HEK293 (cell line): ENCODE results near the gene GRB7.

Experiments
- CTCF ChIA-PET: fragments of 350-600 bp; formaldehyde crosslinking; extraction: SDS; loops from one replicate; lab custom pipeline; 2021; ENCODE audit warnings: antibody characterized with exemption; lab: Yijun Ruan, JAX
- POLR2A ChIA-PET: fragments of 300-600 bp; formaldehyde crosslinking; extraction: SDS; loops from one replicate; lab custom pipeline; 2020; ENCODE audit warnings: antibody characterized with exemption, inconsistent platforms; lab: Yijun Ruan, JAX
- H3K27ac ChIP-seq: fragments of 200-500 bp; sonication (Bioruptor generic); 2 replicates; pipeline ENCODE4 v1.5.1; 2014; ENCODE audit warnings: low read depth, low read length, control low read depth, inconsistent platforms; ENCODE audit errors: extremely low read depth
- H3K36me3 ChIP-seq, 2 experiments: fragments of 200-500 bp in 1 of 2; sonication (Bioruptor generic) in 1 of 2; 1 replicate in 1 of 2; 2 replicates in 1 of 2; pipeline ENCODE4 v1.5.1; 2014 to 2017; ENCODE audit warnings: inconsistent platforms in 2 of 2, low read length in 2 of 2; ENCODE audit not compliant: control insufficient read depth in 2 of 2, insufficient read depth in 1 of 2
- H3K4me1 ChIP-seq: fragments of 200-500 bp; sonication (Bioruptor generic); 2 replicates; pipeline ENCODE4 v1.5.1; 2014; ENCODE audit warnings: mild to moderate bottlenecking, low read length, inconsistent platforms; ENCODE audit not compliant: control insufficient read depth, insufficient read depth
- H3K4me3 ChIP-seq: 2 replicates; pipeline ENCODE4 v1.5.1; 2011; ENCODE audit warnings: low read depth, mild to moderate bottlenecking, control low read depth, low read length, moderate library complexity
- H3K9me3 ChIP-seq: fragments of 200-500 bp; sonication (Bioruptor generic); 2 replicates; pipeline ENCODE4 v1.5.1; 2014; ENCODE audit warnings: low read depth, low read length, inconsistent platforms; ENCODE audit not compliant: control insufficient read depth, insufficient read depth
- ATF2 ChIP-seq: fragments of 450-650 bp; formaldehyde crosslinking; IDR thresholded peaks from 2 replicates; pipeline ENCODE4 v1.5.1; 2016; ENCODE audit warnings: missing biosample characterization, missing genetic modification characterization, low read depth
- FEZF1 ChIP-seq: fragments of 450-650 bp; formaldehyde crosslinking; IDR thresholded peaks from 2 replicates; pipeline ENCODE4 v1.5.1; 2016; ENCODE audit warnings: missing biosample characterization, missing genetic modification characterization
- MYNN ChIP-seq: fragments of 450-650 bp; formaldehyde crosslinking; IDR thresholded peaks from 2 replicates; pipeline ENCODE4 v1.5.1; 2016; ENCODE audit warnings: missing biosample characterization, missing genetic modification characterization, borderline replicate concordance
- SCRT1 ChIP-seq: fragments of 450-650 bp; formaldehyde crosslinking; IDR thresholded peaks from 2 replicates; pipeline ENCODE4 v1.5.1; 2016; ENCODE audit warnings: missing biosample characterization, missing genetic modification characterization, borderline replicate concordance
- ZBTB10 ChIP-seq: fragments of 450-650 bp; formaldehyde crosslinking; IDR thresholded peaks from 2 replicates; pipeline ENCODE4 v1.5.1; 2016; ENCODE audit warnings: missing biosample characterization, missing genetic modification characterization
- ZNF121 ChIP-seq: fragments of 450-650 bp; formaldehyde crosslinking; IDR thresholded peaks from 2 replicates; pipeline ENCODE4 v1.5.1; 2016; ENCODE audit warnings: missing biosample characterization, missing genetic modification characterization
- ZNF174 ChIP-seq: fragments of 450-650 bp; formaldehyde crosslinking; IDR thresholded peaks from 2 replicates; pipeline ENCODE4 v1.5.0; 2017; ENCODE audit warnings: missing biosample characterization, mild to moderate bottlenecking, missing genetic modification characterization
- ZNF184 ChIP-seq: fragments of 450-650 bp; IDR thresholded peaks from 2 replicates; pipeline ENCODE4 v1.5.1; 2018; ENCODE audit warnings: missing biosample characterization, mild to moderate bottlenecking, missing genetic modification characterization
- ZNF223 ChIP-seq: fragments of 450-650 bp; formaldehyde crosslinking; IDR thresholded peaks from 2 replicates; pipeline ENCODE4 v1.5.1; 2016; ENCODE audit warnings: missing biosample characterization, missing genetic modification characterization
- ZNF248 ChIP-seq: fragments of 450-650 bp; formaldehyde crosslinking; IDR thresholded peaks from 2 replicates; pipeline ENCODE4 v1.5.1; 2017; ENCODE audit warnings: missing biosample characterization, missing genetic modification characterization
- ZNF274 ChIP-seq, 2 experiments: fragments of 200-500 bp in 1 of 2; fragments of 450-650 bp in 1 of 2; sonication (Bioruptor generic) in 1 of 2; formaldehyde crosslinking in 1 of 2; IDR thresholded peaks; 2 replicates each; pipeline versions ENCODE4 v1.5.1 to v1.6.1; 2014 to 2016; ENCODE audit warnings: borderline replicate concordance in 1 of 2, inconsistent platforms in 1 of 2, low read length in 1 of 2, missing biosample characterization in 1 of 2, missing genetic modification characterization in 1 of 2
- ZNF394 ChIP-seq: fragments of 450-650 bp; formaldehyde crosslinking; IDR thresholded peaks from 2 replicates; pipeline ENCODE4 v1.5.1; 2016; ENCODE audit warnings: missing biosample characterization, missing genetic modification characterization, mild to moderate bottlenecking, moderate library complexity, borderline replicate concordance
- ZNF404 ChIP-seq: fragments of 450-650 bp; formaldehyde crosslinking; IDR thresholded peaks from 2 replicates; pipeline ENCODE4 v1.5.1; 2017; ENCODE audit warnings: missing biosample characterization, missing genetic modification characterization
- ZNF423 ChIP-seq: fragments of 450-650 bp; formaldehyde crosslinking; IDR thresholded peaks from 2 replicates; pipeline ENCODE4 v1.5.1; 2016; ENCODE audit warnings: missing biosample characterization, missing genetic modification characterization
- ZNF514 ChIP-seq: fragments of 450-650 bp; formaldehyde crosslinking; IDR thresholded peaks from 2 replicates; pipeline ENCODE4 v1.5.1; 2016; ENCODE audit warnings: missing biosample characterization, missing genetic modification characterization
- ZNF580 ChIP-seq: fragments of 450-650 bp; formaldehyde crosslinking; IDR thresholded peaks from 2 replicates; pipeline ENCODE4 v1.5.1; 2016; ENCODE audit warnings: missing biosample characterization, missing genetic modification characterization
- ZNF670 ChIP-seq: fragments of 450-650 bp; formaldehyde crosslinking; IDR thresholded peaks from 2 replicates; pipeline ENCODE4 v1.5.1; 2016; ENCODE audit warnings: missing biosample characterization, missing genetic modification characterization, low read depth
- ZNF692 ChIP-seq: fragments of 450-650 bp; formaldehyde crosslinking; IDR thresholded peaks from 2 replicates; pipeline ENCODE4 v1.5.1; 2016; ENCODE audit warnings: missing biosample characterization, missing genetic modification characterization
- ZNF707 ChIP-seq: fragments of 450-650 bp; formaldehyde crosslinking; IDR thresholded peaks from 2 replicates; pipeline ENCODE4 v1.5.1; 2016; ENCODE audit warnings: missing biosample characterization, missing genetic modification characterization
- ZNF76 ChIP-seq: fragments of 450-650 bp; formaldehyde crosslinking; IDR thresholded peaks from 2 replicates; pipeline ENCODE4; 2016; ENCODE audit warnings: low read depth, missing biosample characterization, missing genetic modification characterization, borderline replicate concordance
- ZNF776 ChIP-seq: fragments of 450-650 bp; formaldehyde crosslinking; IDR thresholded peaks from 2 replicates; pipeline ENCODE4 v1.5.0; 2017; ENCODE audit warnings: missing biosample characterization, missing genetic modification characterization, borderline replicate concordance

Gene GRB7

GRCh38 chr17:39761861-39762496 is 24.2 kb downstream of the GRB7 start:
- H3K4me3 ChIP-seq: no peak overlapping the region
- H3K4me1 ChIP-seq: no peaks in the 10 kb centered on the region
- POLR2A ChIA-PET: interaction anchor here (0.7 kb wide), 1 partner anchor 164 kb away, joined by 3 read pairs; no protein-coding TSS in a partner anchor
- no peak overlapping the region for H3K27ac ChIP-seq
- H3K9me3 ChIP-seq: no peaks in the 10 kb centered on the region
- CTCF ChIA-PET: interaction anchor here (0.7 to 1.4 kb wide), 3 partner anchors 8 to 355 kb away, joined by 3 read pairs; no protein-coding TSS in a partner anchor
- TF ChIP-seq SCRT1 (tag by site-specific recombination): no peak
- no peak for TF ChIP-seq ZNF394 (tag by site-specific recombination)
- no peak for TF ChIP-seq ZNF184
- TF ChIP-seq ZNF776: no peak
- TF ChIP-seq ZNF670 (tag by site-specific recombination): no peak
- TF ChIP-seq FEZF1: no peak
- TF ChIP-seq ZNF514 (tag by site-specific recombination): no peak
- no peak for TF ChIP-seq MYNN (tag by site-specific recombination)
- TF ChIP-seq ZNF274 (IDR thresholded peaks at IDR 0.05; ENCODE audit: low read length): no peak
- no peak for TF ChIP-seq ZNF274 (tag by site-specific recombination; IDR thresholded peaks at IDR 0.05; ENCODE audit: borderline replicate concordance)
- H3K36me3 ChIP-seq: no peaks in the 10 kb centered on the region; a peak in 1 of 3 replicates

- Histone ChIP-seq H3K9me3 (no peaks in the 10 kb centered on the region), H3K27ac (no peak overlapping the region), H3K36me3 (no peaks in the 10 kb centered on the region; a peak in 1 of 3 replicates), H3K4me3 (no peak overlapping the region), H3K4me1 (no peaks in the 10 kb centered on the region)
- TF ChIP-seq ATF2 (tag by site-specific recombination) (no peak), ZNF174 (tag by site-specific recombination) (no peak), ZNF423 (no peak), ZNF580 (no peak), ZNF121 (no peak), ZNF76 (tag by site-specific recombination) (no peak), ZNF692 (no peak), ZNF223 (tag by site-specific recombination) (no peak), ZNF707 (tag by site-specific recombination) (no peak), ZNF404 (no peak), ZNF248 (tag by site-specific recombination) (no peak), ZBTB10 (tag by site-specific recombination) (no peak)
- CTCF ChIA-PET: interaction anchor here (0.7 to 1.2 kb wide), 4 partner anchors 9 to 142 kb away, joined by 3 to 6 read pairs (median 3); no protein-coding TSS in a partner anchor
- POLR2A ChIA-PET: interaction anchor here (0.6 to 0.8 kb wide), 2 partner anchors 8 to 78 kb away, joined by 3 read pairs; no protein-coding TSS in a partner anchor
Measured at GRCh38 chr17:39763051-39763820, 25.5 kb downstream of the GRB7 start.
